GM12872 (cell line): ENCODE measurements around the gene SRD5A1.

Experiments used
- TF ChIP-seq, protein P1 (sequence below): IDR thresholded peaks from 3 replicates; pipeline ENCODE4 v1.5.1; 2011; ENCODE audit warnings: low read depth, mild to moderate bottlenecking, low read length, moderate library complexity; ENCODE audit not compliant: insufficient read depth

SRD5A1 gene

DNA sequence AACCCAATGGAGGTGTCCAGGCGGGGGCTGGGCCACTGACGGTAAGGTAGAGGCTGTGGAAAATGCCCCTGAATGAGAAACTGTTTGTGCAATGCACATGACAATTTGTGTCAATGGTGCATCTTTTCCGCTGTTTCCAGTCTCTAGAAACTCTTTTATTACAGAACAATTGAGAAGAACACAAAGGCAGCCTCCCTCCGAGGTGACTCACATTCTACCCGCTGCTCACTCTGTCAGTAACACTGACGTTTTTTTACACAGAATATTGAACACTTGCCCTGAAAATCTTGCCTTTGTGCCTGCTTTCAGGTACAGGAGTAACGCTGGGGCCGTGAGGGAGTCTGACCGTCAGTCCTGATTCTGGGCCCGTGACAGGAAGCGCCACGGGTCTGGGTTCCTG lies 68.3 kb downstream of the SRD5A1 start:
- TF ChIP-seq, protein P1, sequence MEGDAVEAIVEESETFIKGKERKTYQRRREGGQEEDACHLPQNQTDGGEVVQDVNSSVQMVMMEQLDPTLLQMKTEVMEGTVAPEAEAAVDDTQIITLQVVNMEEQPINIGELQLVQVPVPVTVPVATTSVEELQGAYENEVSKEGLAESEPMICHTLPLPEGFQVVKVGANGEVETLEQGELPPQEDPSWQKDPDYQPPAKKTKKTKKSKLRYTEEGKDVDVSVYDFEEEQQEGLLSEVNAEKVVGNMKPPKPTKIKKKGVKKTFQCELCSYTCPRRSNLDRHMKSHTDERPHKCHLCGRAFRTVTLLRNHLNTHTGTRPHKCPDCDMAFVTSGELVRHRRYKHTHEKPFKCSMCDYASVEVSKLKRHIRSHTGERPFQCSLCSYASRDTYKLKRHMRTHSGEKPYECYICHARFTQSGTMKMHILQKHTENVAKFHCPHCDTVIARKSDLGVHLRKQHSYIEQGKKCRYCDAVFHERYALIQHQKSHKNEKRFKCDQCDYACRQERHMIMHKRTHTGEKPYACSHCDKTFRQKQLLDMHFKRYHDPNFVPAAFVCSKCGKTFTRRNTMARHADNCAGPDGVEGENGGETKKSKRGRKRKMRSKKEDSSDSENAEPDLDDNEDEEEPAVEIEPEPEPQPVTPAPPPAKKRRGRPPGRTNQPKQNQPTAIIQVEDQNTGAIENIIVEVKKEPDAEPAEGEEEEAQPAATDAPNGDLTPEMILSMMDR = no peak

DNA sequence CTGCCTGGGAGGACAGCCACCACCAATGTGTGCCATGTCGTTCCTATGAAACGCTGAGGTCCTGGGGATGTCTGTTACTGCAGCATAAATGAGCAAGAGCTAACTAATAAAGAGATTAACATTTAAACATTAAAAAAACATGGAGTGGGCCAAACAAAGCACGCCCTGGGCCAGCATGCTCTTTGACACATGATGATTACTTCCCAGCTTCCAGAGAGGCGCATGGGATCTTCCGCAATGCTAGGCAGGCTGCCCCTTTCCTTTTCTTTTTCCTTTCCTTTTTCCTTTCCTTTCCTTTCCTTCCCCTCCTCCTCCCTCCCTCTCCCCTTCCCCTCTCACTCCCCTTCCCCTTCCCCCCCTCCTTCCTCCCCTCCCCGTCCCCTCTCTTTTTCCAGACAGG lies 69.4 kb downstream of the SRD5A1 start:
- TF ChIP-seq, protein P1 = no peak

DNA sequence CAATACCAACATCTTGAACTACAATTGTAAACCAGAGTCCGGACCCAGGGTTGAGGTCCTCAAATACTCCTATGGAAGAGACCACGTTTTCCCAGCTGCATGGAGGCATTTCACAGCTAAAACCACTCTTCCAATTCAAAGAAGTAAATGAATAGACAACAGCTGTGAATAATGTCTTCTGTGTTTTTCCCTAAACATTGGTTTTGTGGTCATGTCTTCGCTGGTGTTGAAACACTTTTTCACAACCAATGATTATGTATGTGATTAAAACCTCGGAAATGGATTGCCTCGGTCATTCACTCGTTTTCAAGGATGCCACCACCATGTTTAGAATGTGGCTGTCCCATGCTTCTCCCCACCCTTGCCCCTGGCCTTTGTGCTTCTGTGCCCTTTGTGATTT lies 70.6 kb downstream of the SRD5A1 start:
- TF ChIP-seq, protein P1 = no peak

DNA sequence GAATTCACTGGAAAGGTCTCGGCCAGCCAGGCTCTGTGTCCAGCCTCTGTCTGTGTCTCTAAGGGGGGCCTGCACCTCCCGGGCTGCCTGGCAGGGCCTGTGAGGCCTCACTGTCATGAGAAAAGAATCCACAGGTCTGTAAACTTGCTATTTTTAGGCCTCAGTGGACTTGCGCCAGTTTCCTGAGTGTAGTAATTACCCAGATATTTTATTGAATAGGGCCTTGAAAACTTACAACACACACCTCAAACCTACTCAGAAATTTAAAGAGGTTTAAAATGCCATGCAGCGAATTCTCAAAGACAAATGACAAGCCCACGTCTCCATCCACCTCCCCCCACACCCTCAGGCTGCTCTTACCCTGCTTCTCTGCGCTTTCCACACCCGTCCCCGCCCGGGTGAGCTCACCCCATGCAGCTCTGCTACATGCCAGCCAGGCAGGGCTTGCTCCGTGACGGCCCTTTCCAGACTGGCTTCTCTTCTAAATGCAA lies 71.2 kb downstream of the SRD5A1 start:
- TF ChIP-seq, protein P1 = no peak

DNA sequence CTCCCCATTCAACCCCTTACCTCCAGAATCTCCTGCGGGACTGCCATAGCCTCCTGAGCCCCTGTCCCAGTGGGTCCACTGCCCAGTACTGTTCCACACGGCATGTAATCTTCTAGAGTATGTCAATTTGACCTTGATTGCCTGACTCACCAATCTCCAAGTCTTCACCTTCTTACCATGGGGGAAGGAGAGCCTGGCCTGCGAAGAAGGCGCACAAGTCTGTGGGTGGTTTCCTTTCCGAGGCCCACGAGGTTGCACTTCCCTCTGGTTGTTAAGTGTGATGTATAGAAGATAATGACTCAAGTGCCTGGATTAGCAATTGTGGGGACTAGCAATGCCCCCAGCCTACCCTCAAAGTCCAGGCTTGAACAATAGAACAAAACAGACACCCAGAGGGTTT lies 71.8 kb downstream of the SRD5A1 start:
- TF ChIP-seq, protein P1 = no peak

DNA sequence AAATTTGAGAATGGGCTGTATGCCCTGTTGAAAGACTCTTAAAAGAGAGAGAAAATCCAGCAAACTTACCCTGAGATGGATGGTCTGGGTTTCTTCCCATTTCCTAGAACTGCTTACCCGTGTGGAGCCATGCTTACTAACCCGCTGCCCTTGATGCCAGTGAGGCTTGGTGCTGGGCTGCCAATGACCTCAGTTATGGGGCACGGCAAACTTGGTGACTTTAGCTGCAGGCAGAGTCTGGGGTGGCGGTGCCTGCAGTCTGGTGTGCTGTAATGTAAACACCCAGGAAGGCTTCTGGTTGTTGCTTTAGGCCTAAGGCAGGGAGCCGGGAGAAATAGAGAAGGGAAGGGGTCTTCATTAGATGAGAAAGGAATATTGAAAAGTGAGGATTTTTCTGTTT lies 72.7 kb downstream of the SRD5A1 start:
- TF ChIP-seq, protein P1 = no peak

DNA sequence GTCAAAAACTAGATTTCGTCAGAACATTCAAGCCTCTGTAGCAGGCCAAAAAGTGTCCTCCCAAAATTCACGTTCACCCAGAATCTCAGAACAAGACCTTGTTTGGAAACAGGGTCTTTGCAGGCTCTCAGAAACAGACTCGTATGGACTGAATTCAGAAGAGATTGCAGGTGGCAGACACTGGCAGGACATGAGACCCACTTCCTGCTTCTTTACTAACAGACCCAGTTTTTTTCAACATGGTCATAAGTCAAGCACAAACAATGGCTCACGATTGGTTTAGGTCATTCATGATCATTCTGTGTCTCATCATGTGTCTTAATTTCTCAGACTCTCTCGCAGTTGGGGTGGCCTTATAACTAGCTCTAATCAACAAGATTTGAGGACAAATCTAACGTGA lies 74.6 kb downstream of the SRD5A1 start:
- TF ChIP-seq, protein P1 = no peak

DNA sequence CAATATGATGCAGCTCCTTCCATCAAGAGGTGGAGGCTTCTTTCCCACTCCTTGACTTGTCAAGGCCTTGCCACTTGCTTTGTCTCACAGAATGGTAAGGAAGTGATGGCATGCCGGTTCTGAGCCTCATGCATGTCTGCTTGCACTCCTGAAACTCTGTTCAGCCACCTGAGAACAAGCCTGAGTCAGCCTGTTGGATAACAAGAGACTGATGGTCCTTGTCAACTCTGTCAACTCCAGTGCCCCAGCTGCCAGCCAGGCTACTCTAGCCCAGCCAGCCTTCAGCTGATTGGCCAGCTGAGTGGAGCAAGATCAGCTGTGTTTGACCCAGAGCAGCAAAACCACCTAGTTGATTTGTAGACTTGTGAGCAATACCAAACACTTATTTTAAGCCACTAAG lies 75.6 kb downstream of the SRD5A1 start:
- TF ChIP-seq, protein P1 = no peak
